ENCODE data around the gene AMMECR1L.
A peak's percentile ranks its signal among the peaks of the same experiment; 100 is the strongest.

AMMECR1L gene

DNA sequence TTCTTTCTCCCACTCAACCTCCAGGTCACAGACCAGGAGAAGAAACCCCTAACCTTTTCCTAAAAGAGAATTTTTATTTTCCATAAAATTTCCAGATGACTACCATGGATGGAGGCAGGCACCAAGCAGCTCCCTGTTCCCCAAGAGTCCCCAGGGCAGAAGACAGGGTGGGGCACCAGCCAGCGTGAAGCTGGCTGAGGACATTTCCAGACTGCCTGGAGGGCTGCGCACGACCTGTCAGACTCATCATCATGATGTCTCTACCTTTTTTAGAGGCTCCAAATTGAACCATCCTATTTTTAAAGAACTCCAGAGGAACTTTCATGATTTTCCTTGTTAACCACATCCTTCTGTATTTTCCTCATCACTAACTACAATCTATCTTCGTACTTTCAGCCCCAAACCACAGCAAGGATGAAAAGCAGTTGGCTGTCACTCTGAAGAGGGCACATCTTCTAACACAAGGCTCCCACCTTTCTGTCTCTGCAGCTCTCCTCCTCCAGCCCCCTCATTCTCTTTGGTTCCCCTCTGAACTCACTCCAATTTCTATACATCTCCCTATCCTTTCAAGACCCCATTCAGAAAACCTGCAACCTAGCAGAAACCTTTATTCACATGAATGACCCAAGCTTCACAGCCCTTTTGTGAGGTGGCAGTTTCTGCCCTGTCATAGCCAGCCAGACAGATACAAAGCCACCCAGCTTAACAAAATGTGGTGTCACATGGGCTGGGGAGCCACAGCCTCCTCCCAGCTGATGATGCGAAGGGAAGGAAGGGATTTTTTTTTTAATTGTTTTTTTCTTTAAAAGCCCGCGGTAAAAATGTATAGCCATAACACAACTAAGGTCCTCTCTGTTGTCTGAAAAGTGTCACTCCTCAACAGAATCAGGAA, 11.1 kb downstream of the AMMECR1L start:
- Mint-ChIP-seq H3K4me3 (no peak overlapping the region), H3K36me3 (peaks cover 25% of the 10 kb centered on the region)
- no peak for ATAC-seq (ENCODE audit: low read depth)

DNA sequence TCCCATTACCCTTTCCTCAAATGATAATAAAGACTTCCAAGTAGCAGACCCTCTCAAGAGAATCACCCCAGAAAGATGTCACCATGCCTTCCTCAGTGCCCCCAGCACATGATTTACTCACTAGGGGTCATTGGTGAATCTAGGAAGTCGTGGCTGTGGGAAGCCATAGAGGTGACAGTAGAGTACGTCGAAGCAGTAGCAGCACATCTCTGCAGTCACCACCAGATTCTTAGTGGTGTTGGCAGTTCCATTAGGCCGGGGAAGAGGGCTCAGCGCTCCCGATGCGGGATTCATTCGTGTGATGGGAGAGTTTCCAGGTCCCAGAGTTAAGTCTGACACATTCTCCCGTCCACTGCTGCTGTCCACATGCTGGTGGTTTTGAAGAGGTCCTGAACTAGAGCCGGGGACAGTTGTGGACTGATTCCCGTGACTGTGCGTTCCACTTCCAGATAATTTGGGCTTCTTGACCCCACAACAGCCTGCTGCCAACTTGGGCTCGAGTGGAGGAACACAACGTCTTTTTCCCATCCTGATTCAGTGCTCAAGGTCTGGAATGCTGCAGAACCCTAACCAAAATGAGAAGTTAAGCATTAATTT, 12.0 kb downstream of the AMMECR1L start:
- no peak overlapping the region for H3K4me3 Mint-ChIP-seq
- H3K27me3 Mint-ChIP-seq = no peaks in the 10 kb centered on the region
- H3K4me1 Mint-ChIP-seq = peaks cover 18% of the 10 kb centered on the region
- H3K36me3 Mint-ChIP-seq = peaks cover 27% of the 10 kb centered on the region
- no peak for ATAC-seq (ENCODE audit: low read depth)
- no peak for DNase-seq (ENCODE audit: low spot score in 2 of 2)
- H3K9me3 Mint-ChIP-seq = no peaks in the 10 kb centered on the region
- no peak overlapping the region for H3K27ac Mint-ChIP-seq

More for the DNA sequence above, 11.1 kb downstream of the AMMECR1L start:
- peak overlapping the region; percentile 87 for H3K27ac Mint-ChIP-seq
- H3K4me1 Mint-ChIP-seq = peaks cover 21% of the 10 kb centered on the region
- DNase-seq (ENCODE audit: low spot score in 2 of 2) = no peak
- no peaks in the 10 kb centered on the region for H3K27me3 Mint-ChIP-seq
- H3K9me3 Mint-ChIP-seq = no peaks in the 10 kb centered on the region

DNA sequence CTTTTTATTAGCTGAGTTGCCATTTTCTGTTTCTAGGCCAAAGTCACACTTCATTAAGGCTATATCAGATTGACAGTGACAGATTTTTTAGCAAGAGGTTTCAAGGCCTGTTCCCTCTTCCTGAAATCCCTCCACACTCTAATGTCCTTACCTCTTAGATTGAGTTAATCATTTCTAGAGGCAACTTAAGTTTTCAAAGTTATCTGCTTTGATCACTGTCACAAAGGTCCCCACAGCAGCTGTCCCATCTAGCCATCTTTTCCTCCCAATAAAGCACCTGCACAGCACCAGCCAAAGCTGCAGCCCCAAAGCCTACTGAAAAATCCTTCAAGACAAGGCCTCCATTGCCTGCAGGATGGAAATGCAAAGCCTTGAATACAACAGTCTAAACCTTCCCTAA, 13.4 kb downstream of the AMMECR1L start:
- no peak for DNase-seq (ENCODE audit: low spot score in 2 of 2)
- H3K4me1 Mint-ChIP-seq = peaks cover 14% of the 10 kb centered on the region
- no peak overlapping the region for H3K27ac Mint-ChIP-seq
- no peak for ATAC-seq (ENCODE audit: low read depth)
- H3K36me3 Mint-ChIP-seq = peaks cover 27% of the 10 kb centered on the region
- H3K27me3 Mint-ChIP-seq = no peaks in the 10 kb centered on the region
- no peak overlapping the region for H3K4me3 Mint-ChIP-seq
- no peaks in the 10 kb centered on the region for H3K9me3 Mint-ChIP-seq

DNA sequence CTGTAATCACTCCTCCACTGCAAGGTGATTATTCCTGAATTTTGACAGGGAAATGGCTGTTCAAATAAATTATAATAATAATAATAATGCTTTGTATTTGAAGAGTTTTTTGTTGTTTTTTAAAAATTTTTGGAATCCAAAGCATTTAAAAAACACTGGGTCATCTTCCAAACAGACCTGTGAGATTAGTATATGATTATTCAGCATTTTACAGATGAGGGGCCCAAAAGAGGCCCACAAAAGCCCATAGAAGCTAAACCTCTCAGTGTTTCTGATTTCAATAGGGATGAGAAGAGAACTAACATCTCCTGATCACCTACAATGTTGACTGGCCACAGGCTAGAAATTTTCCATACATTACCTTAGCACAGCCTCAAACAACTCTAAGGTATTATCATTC, 19.8 kb downstream of the AMMECR1L start:
- H3K27me3 Mint-ChIP-seq = no peaks in the 10 kb centered on the region
- peaks cover 32% of the 10 kb centered on the region for H3K36me3 Mint-ChIP-seq
- DNase-seq (ENCODE audit: low spot score in 2 of 2) = no peak
- no peaks in the 10 kb centered on the region for H3K9me3 Mint-ChIP-seq
- peaks cover 2% of the 10 kb centered on the region for H3K4me1 Mint-ChIP-seq
- H3K4me3 Mint-ChIP-seq = no peak overlapping the region
- H3K27ac Mint-ChIP-seq = peak overlapping the region; percentile 41
- ATAC-seq (ENCODE audit: low read depth) = no peak

DNA sequence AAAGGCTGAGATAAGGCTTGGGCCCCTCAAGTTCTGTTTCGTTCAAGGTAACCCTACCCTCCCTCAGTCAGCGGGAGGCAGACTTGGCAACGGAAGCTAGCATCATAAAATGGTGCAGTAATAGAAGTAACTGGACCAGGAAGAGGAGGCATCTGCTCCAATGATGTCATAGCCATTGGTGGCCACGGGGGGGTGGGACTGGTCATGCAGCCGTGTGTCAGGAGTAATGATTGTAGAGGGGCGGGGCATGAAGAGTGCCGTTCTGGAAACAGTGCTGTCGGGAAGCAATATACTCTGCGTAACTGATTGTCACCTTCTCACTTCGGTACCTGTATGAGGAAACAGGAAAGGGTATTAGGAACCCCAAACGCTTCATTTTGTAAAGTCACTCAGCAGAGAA, 20.9 kb downstream of the AMMECR1L start:
- peaks cover 29% of the 10 kb centered on the region for H3K36me3 Mint-ChIP-seq
- no peak overlapping the region for H3K4me3 Mint-ChIP-seq
- H3K4me1 Mint-ChIP-seq = peaks cover 2% of the 10 kb centered on the region
- no peak overlapping the region for H3K27ac Mint-ChIP-seq
- H3K27me3 Mint-ChIP-seq = no peaks in the 10 kb centered on the region
- DNase-seq (ENCODE audit: low spot score in 2 of 2) (no peak), ATAC-seq (ENCODE audit: low read depth) (peak; percentile 35)
- no peaks in the 10 kb centered on the region for H3K9me3 Mint-ChIP-seq

DNA sequence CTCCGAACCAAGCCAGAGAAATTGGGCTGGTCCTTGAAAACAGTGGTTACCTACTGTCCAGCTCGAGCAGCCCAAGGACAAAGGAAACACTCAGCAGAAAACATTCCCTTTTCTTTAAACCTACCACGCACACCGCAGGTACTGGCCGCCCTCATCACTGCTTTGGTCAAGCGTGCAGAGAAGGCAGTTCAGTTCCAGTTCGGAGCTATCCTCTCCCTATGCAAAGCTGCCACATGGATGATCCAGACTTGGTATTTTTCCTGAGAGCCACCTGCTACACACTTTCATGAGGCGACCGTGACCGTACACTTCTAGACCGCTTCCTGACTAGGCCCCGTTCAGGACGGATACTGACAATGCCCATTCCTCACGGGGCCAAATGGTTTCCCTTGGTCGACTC, 23.5 kb downstream of the AMMECR1L start:
- H3K4me3 Mint-ChIP-seq = no peak overlapping the region
- no peaks in the 10 kb centered on the region for H3K9me3 Mint-ChIP-seq
- ATAC-seq (ENCODE audit: low read depth) (no peak), DNase-seq (ENCODE audit: low spot score in 2 of 2) (no peak)
- H3K27ac Mint-ChIP-seq = no peak overlapping the region
- peaks cover 26% of the 10 kb centered on the region for H3K36me3 Mint-ChIP-seq
- H3K27me3 Mint-ChIP-seq = no peaks in the 10 kb centered on the region
- peaks cover 8% of the 10 kb centered on the region for H3K4me1 Mint-ChIP-seq

DNA sequence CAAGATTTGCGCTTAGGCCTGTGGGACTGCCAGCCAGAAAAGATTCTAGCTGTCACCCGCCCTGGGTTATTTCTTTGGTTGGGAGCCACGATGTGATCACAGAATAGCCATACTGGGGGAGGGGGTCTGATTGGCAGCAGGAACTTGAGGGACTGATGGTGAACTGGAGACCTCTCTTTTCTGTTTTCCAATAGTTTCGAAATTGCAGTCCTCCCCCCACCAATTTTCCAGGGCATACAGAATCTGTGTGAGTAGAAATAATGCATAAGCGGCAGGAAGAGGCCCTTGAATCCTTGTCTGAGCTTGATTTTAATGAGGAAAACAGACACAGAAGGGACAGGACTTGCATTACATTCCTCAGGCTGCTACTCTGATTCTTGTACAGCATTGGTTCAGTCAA, 25.6 kb downstream of the AMMECR1L start:
- no peak for ATAC-seq (ENCODE audit: low read depth)
- H3K9me3 Mint-ChIP-seq = no peaks in the 10 kb centered on the region
- no peak overlapping the region for H3K4me3 Mint-ChIP-seq
- H3K36me3 Mint-ChIP-seq = peaks cover 17% of the 10 kb centered on the region
- no peak for DNase-seq (ENCODE audit: low spot score in 2 of 2)
- H3K27me3 Mint-ChIP-seq = no peaks in the 10 kb centered on the region
- H3K27ac Mint-ChIP-seq = peak overlapping the region; percentile 35
- H3K4me1 Mint-ChIP-seq = peaks cover 16% of the 10 kb centered on the region

DNA sequence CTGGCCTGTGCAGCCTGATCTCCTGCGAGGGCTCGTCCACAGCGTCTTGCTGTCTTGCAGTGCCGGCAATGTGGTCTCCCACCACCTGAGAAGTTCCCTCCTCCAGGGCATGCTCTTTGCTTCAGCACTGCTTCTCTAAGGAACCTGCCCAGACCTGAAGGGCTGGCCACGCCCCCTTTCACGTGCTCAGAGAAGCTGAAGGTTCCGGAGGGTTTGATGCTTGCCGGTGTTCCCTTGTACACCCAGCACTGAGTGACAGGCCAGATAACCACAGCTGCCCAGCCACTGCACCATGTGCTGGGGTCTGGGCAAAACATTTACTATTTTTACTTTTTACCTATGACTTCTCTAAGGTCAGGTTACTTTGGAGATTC, 26.1 kb downstream of the AMMECR1L start:
- peaks cover 16% of the 10 kb centered on the region for H3K4me1 Mint-ChIP-seq
- H3K27me3 Mint-ChIP-seq = no peaks in the 10 kb centered on the region
- H3K4me3 Mint-ChIP-seq = peak overlapping the region; percentile 72
- H3K36me3 Mint-ChIP-seq = peaks cover 13% of the 10 kb centered on the region
- peak; percentile 54 to 60 for DNase-seq (ENCODE audit: low spot score in 2 of 2)
- H3K9me3 Mint-ChIP-seq = no peaks in the 10 kb centered on the region
- peak overlapping the region; percentile 35 for H3K27ac Mint-ChIP-seq
- ATAC-seq (ENCODE audit: low read depth) = peak; percentile 61

DNA sequence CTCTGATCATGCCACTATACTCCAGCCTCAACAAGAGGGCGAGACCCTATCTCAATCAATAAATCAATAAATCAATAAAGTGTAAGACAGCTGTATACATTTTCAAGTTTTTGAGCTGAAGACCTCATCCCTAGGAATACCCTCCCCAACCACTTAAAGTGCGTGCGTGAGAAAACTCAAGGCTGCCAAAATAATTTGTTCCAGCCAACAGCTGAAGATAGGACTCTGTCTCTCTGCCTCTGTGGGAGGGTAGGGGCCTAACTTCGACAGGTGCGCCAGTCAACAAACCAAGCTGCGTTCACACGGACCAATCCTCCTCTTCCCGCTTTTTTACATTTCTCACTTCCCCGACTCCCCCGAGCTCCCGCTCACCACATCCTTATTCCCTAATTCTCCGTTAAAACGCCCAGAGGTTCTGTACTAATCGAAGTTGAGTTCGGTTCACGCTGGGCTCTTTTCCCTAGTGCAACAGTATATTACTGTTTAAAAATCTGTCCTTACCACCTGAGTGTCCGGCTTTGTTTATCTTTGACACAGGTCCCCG, 28.4 kb downstream of the AMMECR1L start:
- DNase-seq (ENCODE audit: low spot score in 2 of 2) = peak; percentile 2 to 17
- no peaks in the 10 kb centered on the region for H3K9me3 Mint-ChIP-seq
- peak overlapping the region; percentile 79 for H3K27ac Mint-ChIP-seq
- H3K27me3 Mint-ChIP-seq = no peaks in the 10 kb centered on the region
- no peak for ATAC-seq (ENCODE audit: low read depth)
- peaks cover 2% of the 10 kb centered on the region for H3K36me3 Mint-ChIP-seq
- peak overlapping the region; percentile 96 for H3K4me3 Mint-ChIP-seq
- H3K4me1 Mint-ChIP-seq = peaks cover 22% of the 10 kb centered on the region

DNA sequence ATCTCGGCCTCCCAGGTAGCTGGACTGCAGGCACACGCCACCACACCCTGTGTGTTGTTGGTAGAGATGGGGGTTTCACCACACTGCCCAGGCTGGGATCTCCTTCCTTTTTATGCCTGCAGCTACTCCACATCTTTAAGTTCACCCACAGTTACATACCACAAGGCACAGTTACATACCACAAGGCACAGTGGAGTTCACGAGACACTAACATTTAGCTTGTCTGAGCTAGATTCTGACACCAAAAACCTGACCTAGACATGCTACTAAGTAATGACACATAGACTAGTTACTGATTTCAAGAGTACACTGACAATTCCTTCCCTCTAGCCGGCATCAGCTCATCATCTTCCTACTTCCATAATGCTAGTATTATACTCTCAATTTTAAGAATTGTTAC, 32.1 kb downstream of the AMMECR1L start:
- H3K27me3 Mint-ChIP-seq = no peaks in the 10 kb centered on the region
- peaks cover 15% of the 10 kb centered on the region for H3K36me3 Mint-ChIP-seq
- DNase-seq (ENCODE audit: low spot score in 2 of 2) (no peak), ATAC-seq (ENCODE audit: low read depth) (no peak)
- H3K27ac Mint-ChIP-seq = no peak overlapping the region
- no peaks in the 10 kb centered on the region for H3K9me3 Mint-ChIP-seq
- H3K4me3 Mint-ChIP-seq = no peak overlapping the region
- peaks cover 19% of the 10 kb centered on the region for H3K4me1 Mint-ChIP-seq

DNA sequence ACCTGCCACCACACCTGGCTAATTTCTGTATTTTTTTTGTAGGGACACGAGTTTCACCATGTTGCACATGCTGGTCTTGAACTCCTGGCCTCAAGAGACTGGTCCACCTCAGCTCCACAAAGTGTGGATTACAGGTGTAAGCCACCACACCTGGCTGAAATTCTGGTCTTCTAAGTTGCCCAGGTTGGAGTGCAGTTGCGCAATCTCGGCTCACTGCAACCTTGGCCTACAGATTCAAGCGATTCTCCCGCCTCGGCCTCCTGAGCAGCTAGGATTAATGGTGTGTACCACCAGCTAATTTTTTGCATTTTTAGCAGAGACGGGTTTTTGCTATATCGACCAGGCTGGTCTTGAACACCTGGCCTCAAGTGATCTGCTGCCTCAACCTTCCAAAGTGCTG, 33.4 kb downstream of the AMMECR1L start:
- Mint-ChIP-seq H3K27ac (no peak overlapping the region), H3K9me3 (no peaks in the 10 kb centered on the region), H3K4me1 (peaks cover 16% of the 10 kb centered on the region), H3K27me3 (no peaks in the 10 kb centered on the region), H3K4me3 (no peak overlapping the region), H3K36me3 (peaks cover 15% of the 10 kb centered on the region)
- ATAC-seq (ENCODE audit: low read depth) (no peak), DNase-seq (ENCODE audit: low spot score in 2 of 2) (no peak)

DNA sequence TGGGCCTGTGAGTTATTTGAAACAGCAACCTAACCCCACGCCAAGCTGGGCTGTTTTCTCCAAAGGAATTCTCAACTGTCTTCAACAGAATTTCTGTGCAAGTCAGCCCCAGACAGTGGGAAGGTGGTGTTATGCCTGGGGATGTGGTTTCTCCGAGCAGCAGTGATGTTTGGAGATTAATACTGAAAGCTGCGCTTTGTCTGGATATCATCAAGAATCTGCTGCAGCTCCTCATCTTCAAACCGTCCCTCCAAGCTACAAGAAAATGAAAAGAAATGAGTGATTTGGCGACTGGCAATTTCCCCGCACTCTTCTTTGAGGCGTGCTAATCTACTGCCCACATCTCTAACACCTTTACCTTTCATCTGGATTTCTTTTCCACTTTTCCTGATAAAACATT, 37.8 kb downstream of the AMMECR1L start:
- Mint-ChIP-seq H3K27ac (no peak overlapping the region), H3K4me3 (no peak overlapping the region), H3K36me3 (peaks cover 26% of the 10 kb centered on the region), H3K9me3 (no peaks in the 10 kb centered on the region), H3K4me1 (peaks cover 2% of the 10 kb centered on the region), H3K27me3 (no peaks in the 10 kb centered on the region)
- DNase-seq (ENCODE audit: low spot score in 2 of 2) (no peak), ATAC-seq (ENCODE audit: low read depth) (no peak)

DNA sequence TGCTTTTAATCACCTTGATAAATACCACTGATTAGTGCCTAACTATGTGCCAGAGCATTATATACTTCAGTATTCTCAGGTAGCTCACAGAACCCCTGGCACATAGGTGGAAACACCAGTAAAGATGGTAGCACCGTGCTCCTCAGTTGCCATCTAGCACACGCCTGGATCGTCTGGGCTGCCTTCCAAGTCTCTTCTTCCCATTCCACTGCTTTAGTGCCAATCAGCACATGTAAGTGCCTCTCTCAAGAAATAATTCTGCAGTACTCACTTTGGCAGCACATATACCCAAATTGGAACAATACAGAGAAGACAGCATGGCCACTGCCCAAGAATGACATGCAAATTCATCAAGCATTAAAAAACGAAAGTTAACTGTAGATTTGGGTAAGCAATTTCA, 40.8 kb downstream of the AMMECR1L start:
- Mint-ChIP-seq H3K27ac (no peak overlapping the region), H3K27me3 (peaks cover 4% of the 10 kb centered on the region), H3K4me3 (no peak overlapping the region), H3K36me3 (peaks cover 19% of the 10 kb centered on the region), H3K4me1 (peaks cover 7% of the 10 kb centered on the region), H3K9me3 (peaks cover 3% of the 10 kb centered on the region)
- DNase-seq (ENCODE audit: low spot score in 2 of 2) = no peak
- no peak for ATAC-seq (ENCODE audit: low read depth)

DNA sequence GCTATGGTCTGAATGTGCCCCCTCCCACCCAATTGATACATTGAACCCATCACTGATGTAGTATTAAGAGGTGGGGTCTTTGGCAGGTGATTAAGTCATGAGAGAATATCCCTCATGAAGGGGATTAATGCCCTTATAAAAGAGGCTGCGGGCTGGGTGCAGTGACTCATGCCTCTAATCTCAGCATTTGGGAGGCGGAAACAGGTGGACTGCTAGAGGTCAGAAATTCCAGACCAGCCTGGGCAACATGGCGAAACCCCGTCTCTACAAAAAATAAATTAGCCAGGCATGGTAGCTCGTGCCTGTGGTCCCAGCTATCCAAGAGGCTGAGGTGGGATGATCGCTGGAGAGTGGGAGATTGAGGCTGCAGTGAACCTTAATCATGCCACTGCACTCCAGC, 42.1 kb downstream of the AMMECR1L start:
- H3K4me1 Mint-ChIP-seq = peaks cover 7% of the 10 kb centered on the region

More for the DNA sequence above, 42.1 kb downstream of the AMMECR1L start:
- ATAC-seq (ENCODE audit: low read depth) (no peak), DNase-seq (ENCODE audit: low spot score in 2 of 2) (no peak)
- peaks cover 4% of the 10 kb centered on the region for H3K27me3 Mint-ChIP-seq
- peaks cover 13% of the 10 kb centered on the region for H3K36me3 Mint-ChIP-seq
- no peak overlapping the region for H3K27ac Mint-ChIP-seq
- H3K4me3 Mint-ChIP-seq = no peak overlapping the region
- H3K9me3 Mint-ChIP-seq = peaks cover 3% of the 10 kb centered on the region

Data from memory B cell (primary cell).